HG02840 (cell line): Measurements from ENCODE around the gene PM20D2.

Source experiments
- ATAC-seq: cut with Tn5 transposase; IDR thresholded peaks from one replicate; pipeline ENCODE4 v1.9.1; 2021; ENCODE audit warnings: mild to moderate bottlenecking, moderate library complexity, moderate number of reproducible peaks; ENCODE audit not compliant: unreplicated experiment, low FRiP score

PM20D2 gene

GRCh38 chr6:89144354-89144906 lies 1.4 kb upstream of the PM20D2 start:
- ATAC-seq: peak; percentile 53

DNA sequence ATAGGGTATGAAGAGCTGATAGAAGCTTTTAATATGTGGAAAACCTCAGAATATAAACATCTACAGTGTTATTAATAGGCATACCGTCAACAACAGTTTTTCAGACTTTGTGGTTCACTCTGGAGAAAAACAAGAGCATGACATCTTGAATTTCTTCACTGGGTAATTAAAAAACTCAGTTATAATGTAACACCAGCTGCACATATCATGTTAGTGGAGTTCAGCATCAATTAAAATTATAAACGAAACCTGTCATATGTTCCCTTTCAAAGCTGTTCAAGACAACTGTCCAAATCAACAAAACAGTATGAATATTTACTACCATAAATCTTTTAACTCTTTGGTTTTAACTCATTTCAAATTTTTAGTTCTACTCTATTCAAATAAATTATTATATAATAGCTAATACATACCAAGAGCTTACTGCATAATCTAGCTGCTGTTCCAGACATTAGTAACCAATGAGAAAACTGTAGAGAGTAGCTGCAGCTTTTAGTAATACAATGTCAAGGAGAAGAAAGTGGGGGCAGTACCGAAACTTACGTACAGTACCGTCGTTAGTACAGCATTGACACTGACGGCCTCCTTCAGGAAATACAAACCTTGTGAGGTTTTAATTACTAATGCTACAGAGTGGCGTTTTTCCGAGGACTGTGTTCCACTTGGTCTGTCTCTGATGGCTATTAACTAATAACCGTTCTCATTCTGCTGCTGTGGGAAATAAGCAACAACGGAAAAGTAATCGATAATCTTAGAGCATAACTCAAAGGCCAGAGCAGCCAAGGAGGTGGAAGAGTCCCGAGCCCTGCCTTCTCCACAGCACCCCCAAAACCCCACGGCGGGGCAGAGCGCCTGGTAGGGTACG lies 532 bp upstream of the PM20D2 start:
- peak; percentile 51 for ATAC-seq

GRCh38 chr6:89146718-89147700 lies 1.2 kb downstream of the PM20D2 start:
- ATAC-seq: no peak

DNA sequence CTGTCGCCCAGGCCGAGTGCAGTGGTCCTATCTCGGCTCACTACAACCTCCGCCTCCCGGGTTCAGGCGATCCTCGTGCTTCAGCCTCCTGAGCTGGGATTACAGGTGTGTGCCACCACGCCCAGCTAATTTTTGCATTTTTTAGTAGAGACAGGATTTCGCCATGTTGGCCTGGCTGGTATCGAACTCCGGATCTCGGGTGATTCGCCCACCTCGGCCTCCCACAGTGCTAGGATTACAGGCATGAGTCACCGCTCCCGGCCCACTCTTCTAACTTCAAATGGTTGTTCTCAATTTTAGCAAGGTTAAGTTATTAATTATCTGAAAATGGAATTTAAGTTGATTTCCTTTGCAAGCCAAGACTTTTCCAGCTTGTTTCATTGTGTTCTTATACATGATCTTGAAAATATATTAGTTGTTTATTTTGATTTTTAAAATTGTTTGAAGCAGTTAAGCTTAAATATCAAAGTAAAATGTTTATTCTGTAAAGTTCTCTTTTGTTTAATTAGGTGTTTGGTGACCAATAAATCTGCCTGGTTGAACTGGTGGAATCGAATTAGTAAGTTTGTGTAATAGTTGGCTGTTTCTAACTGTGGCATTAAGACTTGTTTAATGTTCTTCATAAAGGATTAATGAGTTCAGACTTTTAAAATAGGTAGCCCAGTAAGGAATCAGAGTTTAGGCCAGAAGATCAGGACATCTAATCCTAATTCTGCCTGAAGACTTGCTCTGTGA lies 2.3 kb downstream of the PM20D2 start:
- ATAC-seq: no peak

GRCh38 chr6:89154131-89154530 lies 8.3 kb downstream of the PM20D2 start:
- no peak for ATAC-seq

DNA sequence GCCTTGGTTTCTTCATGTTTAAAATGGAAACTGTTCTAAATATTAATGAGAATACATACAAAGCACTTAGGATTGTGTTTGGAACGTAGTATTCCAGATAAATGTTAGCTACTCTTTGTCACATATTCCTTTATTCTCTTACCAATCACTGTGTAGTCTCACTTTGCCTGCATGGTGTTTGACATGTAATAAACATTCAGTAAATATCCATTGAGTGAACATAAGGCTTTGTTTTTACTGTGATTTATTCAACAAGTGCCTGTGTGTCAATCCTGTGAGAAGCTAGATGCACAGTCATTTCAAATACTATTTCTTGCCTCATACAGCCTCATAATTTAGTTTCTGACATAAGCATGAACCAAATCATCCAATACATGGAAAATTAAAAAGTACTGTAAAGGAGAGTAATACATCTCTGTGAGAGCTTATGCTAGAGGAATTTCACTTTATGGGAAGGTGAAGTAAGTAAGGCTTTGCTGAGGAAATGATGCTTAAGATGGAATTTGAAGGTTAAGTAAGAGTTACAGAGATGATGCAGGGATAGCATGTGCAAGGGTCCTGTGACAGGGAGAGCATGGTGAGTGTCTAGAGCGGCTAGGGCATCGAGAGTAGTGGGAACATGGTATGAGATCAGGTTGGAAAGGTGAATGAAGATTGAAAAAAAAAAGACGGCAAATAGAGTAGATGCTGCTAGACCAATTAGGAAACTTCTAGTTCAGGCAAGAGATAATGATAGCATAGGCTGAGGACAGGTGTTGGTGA lies 14.7 kb downstream of the PM20D2 start:
- ATAC-seq: no peak

DNA sequence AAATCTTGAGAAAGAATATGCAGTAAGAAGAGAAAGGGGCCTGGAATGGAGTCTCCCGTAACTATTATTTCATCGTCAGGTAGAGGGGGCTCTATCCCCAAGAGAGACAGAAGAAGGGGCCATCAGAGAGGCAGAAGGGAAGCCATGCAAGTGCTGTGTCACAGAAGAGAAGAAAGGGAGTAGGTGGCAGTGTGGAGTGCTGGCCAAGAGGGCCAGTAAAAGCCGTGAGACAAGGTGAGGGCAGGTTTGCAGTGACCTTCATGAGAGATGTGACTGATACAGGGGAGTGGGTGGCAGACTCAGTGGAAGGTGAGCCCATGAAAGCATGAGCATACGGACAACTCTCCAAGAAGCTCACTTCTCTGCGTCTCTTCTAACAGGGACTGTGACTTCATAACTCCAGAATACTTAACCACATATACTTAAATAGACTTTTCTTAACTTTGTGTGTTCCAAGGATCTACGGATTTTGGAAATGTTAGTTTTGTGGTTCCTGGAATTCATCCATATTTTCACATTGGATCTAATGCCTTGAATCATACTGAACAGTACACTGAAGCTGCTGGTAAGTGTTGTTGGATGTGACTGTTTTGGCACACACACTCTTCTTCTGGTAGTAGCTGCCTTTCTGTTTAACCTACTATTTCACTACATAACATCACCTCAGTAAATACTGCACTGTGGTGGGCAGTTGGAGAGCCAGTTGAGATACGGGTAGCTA lies 15.6 kb downstream of the PM20D2 start:
- no peak for ATAC-seq

DNA sequence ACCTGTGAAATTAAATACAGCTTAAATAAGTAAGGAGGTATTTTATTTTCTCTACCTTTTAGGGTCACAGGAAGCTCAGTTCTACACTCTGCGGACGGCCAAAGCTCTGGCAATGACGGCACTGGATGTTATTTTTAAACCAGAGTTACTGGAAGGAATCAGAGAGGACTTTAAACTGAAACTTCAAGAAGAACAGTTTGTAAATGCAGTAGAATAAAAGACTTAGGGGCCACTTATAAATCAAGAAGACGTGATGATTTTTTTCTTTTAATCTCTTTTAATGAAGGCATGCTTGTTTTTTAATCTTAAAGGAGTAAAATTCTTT lies 16.2 kb downstream of the PM20D2 start:
- ATAC-seq: no peak

- ATAC-seq: no peak
These were observed 26.3 kb downstream of the PM20D2 start for GRCh38 chr6:89172131-89172530.

DNA sequence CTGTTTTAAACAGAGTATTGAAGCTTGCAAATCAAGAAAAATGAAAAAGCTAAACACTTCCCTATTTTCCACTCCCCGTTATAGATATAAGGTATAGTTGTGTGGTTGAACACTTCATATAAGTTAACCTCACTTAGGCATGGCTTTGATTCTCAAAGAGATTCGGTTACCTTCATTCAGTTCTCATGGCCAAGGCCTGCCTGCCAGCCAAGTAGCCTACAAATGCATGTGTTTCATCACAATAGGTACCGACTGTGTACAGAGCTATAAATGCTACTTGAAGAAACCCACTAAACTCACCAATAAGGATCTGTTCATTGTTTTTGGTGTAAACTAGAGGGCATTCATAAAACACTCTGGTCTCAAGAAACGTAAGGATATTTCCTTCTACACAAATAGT lies 27.8 kb downstream of the PM20D2 start:
- ATAC-seq: no peak

DNA sequence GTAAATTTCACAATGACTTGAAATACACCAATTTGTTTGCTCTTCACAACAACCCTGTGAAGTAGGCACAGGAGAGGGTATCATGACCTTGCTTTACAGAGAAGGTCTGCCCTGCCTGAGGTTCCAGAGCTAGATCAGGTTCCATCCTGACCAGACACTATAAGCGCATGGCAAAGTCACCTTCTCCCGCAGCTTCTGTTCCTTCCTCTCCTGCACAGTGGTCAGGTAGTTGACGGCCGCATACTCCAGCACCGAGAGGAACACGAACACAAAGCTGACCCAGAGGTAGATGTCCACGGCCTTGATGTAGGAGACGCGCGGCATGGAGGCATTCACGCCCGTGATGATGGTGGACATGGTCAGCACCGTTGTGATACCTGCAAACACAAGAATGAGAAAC lies 34.3 kb downstream of the PM20D2 start:
- no peak for ATAC-seq

GRCh38 chr6:89180971-89181370 lies 35.1 kb downstream of the PM20D2 start:
- ATAC-seq: no peak

DNA sequence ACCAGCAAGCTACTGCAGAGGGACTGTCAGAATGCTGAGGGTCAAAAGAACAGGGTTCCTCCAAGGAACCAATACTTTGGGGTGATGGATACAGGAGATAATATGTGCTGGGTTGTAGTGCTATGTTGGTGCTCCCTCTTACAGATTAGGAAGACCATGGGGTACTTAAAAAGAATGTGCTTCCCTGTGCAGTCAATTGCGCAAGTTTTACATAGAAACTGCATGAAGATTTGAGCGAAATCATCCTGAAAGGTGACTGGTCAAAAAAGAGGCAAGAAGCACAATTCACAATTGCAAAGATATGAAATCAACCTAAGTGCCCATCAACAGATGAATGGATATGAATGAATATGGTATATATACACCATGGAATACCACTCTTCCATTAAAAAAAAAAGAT lies 37.4 kb downstream of the PM20D2 start:
- no peak for ATAC-seq

DNA sequence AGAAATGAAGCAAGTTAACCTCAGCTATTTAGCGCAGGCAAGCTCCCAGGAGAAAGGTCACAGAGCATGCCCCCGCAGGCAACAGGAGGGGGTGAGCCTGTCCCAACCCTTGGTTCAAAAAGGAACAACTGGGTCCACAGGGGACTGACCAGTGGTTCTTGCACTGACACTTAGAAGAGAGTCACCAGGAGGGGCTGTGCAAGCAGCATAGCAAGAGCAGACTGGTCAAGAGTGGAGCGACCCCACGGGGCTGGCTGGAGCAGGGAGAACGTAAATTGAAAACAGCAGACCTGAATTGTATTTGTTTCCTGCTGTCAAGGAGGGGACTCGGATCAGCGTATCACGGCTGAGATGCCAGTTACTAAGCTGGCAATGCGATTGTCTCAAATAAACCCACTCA lies 38.5 kb downstream of the PM20D2 start:
- ATAC-seq: no peak

DNA sequence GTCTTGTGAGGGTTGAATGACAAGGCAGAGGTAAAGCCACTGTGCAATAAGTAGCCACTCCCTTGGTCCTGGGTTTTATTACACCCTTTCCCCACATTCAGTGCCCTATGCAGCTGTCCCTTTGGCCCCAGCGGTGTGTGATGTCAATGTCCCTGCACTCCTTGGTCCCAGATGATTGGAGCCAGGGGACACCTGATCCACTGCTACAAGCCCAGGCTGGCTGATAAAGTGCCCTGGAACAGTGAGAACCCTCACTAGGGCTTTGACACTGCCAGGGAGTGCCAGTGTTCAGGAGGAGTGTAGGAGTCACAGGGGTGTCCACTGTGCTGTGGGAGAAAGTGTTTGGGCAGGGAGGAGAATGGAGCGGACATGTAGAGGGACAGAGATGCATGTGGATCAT lies 40.9 kb downstream of the PM20D2 start:
- no peak for ATAC-seq

- ATAC-seq: no peak
These were observed 41.6 kb downstream of the PM20D2 start for GRCh38 chr6:89187504-89187903.

DNA sequence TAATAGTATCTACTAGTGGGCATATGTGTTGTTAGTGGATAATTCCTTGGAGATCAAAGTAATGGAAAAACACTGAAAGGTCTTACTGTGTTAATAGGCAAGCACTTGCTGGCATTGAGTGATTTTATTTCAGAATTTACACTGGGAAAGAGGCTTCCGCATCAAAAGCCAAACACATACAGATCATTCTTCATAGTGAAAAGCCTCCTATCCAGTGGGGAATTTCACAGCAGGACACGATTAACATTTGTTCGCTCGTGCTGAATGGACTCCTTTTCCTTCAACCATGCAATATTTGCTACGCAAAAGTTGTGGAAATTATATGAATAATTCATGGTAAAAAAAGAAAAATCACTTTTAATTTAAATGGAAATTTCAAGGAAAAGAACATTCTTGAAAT lies 44.9 kb downstream of the PM20D2 start:
- no peak for ATAC-seq

DNA sequence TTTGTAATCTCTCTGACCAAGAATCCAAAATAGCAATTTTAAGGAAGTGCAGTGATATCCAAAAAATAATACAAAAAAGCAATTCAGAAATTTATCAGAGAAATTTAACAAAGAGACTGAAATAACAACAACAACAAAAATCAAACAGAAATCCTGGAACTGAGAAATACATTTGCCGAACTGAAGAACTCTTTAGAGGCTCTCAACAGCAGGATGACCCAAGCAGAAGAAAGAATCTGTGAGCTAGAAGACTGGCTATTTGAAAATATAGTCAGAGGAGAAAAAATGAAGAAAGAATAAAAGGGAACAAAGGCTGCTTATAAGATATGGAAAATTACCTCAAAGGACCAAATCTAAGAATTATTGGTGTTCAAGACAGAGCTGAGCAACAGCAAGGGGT lies 48.7 kb downstream of the PM20D2 start:
- ATAC-seq: no peak

DNA sequence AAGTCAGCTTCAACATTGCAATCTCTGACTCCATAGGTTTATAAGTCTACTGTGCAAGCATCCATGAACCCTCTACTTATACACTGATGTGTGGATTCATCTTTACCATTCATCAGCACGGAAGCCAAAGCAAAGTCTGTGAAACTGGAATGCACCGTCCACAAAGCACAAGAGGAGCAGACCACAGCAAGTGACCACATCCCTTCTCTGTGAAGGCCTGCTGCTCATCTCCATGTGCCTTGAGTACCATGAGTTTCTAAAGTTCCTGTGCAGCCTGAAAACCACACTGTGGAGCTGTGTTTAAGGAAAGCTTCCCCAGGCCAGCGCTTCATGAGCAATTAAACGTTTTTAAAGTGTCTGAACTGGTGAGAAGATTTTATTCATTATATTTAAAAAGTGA lies 51.3 kb downstream of the PM20D2 start:
- ATAC-seq: no peak
